ENCODE results near the gene SH3PXD2A.

The SH3PXD2A gene

DNA sequence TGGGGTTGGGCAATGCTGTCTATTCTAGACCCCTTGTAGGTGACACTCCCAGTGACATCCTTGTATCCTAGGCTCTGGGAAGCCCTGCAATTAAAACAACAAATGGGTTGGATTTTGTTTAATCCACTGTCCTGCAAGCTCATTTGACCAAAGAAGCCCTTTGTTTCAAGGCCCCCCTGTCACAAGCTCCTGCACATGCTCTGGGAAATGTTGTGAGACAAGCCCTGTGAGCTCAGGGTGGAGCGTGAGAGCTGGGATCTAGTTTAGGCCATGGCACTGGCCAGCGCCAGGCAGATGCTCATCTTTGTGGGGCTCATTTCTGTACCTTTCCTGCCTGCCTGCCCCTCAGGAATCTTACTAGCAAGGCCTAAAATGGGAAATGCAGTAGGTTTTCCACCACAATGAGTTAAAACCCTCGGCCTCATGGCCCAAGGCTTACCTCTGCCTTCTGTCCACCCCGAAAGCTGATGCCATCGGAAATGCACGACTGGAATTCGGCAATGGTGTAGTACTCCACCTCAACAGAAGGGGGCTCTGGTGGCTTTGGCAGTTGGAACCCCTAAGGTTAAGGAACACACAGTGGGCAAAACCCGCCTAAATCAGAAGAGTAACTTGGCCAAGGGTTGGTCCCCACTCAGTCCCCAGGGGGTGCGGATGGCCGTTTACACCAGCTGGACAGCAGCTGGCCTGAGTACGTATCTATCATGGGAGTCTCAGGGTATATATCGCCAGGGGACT lies 249.8 kb downstream of the SH3PXD2A start:
- H3K36me3 ChIP-seq, result no peaks in the 10 kb centered on the region
- H3K9me3 ChIP-seq, result no peaks in the 10 kb centered on the region
- TF ChIP-seq, protein P1, sequence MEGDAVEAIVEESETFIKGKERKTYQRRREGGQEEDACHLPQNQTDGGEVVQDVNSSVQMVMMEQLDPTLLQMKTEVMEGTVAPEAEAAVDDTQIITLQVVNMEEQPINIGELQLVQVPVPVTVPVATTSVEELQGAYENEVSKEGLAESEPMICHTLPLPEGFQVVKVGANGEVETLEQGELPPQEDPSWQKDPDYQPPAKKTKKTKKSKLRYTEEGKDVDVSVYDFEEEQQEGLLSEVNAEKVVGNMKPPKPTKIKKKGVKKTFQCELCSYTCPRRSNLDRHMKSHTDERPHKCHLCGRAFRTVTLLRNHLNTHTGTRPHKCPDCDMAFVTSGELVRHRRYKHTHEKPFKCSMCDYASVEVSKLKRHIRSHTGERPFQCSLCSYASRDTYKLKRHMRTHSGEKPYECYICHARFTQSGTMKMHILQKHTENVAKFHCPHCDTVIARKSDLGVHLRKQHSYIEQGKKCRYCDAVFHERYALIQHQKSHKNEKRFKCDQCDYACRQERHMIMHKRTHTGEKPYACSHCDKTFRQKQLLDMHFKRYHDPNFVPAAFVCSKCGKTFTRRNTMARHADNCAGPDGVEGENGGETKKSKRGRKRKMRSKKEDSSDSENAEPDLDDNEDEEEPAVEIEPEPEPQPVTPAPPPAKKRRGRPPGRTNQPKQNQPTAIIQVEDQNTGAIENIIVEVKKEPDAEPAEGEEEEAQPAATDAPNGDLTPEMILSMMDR (IDR thresholded peaks at IDR 0.05), result peak; percentile 18
- no peak overlapping the region for H3K4me3 ChIP-seq (ENCODE audit: low read depth in 1 of 2, low read length in 1 of 2)
- no peaks in the 10 kb centered on the region for H3K27me3 ChIP-seq
- no peaks in the 10 kb centered on the region for H3K4me1 ChIP-seq (ENCODE audit: control insufficient read depth in 1 of 2, insufficient read depth in 1 of 2, low read depth in 1 of 2, low read length in 1 of 2)
- no peak overlapping the region for H3K27ac ChIP-seq

DNA sequence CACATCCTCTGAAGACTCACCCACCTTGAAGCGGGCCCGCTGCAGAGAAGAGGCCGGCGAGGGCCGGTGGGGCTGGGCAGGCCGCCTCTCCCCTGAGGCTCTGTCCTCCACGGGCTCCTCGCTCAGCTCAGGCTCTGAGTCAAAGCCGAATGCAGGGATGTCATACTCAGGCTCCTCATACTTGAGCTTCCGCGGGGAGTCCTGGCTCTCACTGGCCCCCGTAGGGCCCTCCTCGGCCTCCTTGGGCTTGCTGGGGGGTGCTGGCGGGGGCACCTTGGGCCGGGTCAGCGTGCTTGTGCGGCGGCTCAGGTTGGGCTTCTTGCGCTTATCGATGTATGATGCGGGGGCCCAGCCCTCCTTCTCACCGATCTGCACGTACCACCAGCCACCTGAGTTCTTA lies 252.0 kb downstream of the SH3PXD2A start:
- no peaks in the 10 kb centered on the region for H3K9me3 ChIP-seq
- TF ChIP-seq, protein P1 (IDR thresholded peaks at IDR 0.05), result no peak
- no peaks in the 10 kb centered on the region for H3K4me1 ChIP-seq (ENCODE audit: control insufficient read depth in 1 of 2, insufficient read depth in 1 of 2, low read depth in 1 of 2, low read length in 1 of 2)
- H3K36me3 ChIP-seq, result no peaks in the 10 kb centered on the region
- H3K27me3 ChIP-seq, result no peaks in the 10 kb centered on the region
- no peak overlapping the region for H3K4me3 ChIP-seq (ENCODE audit: low read depth in 1 of 2, low read length in 1 of 2)
- no peak overlapping the region for H3K27ac ChIP-seq

DNA sequence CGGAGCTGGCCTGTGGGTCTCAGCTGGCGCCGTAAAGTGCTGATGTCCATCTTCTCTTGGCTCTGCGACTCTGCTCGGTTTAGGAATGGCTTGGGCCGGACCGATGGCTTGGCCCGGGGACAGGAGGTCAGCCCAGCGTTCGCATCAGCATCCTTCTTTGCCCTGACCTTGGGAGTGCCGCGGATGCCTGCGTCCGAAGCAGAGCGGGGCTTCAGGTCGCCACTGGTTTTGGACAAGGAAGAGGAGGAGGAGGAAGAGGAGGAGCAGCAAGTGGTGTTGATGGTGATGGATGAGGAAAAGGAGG lies 252.6 kb downstream of the SH3PXD2A start:
- no peak overlapping the region for H3K27ac ChIP-seq
- TF ChIP-seq, protein P1 (IDR thresholded peaks at IDR 0.05), result no peak
- no peaks in the 10 kb centered on the region for H3K9me3 ChIP-seq
- H3K36me3 ChIP-seq, result no peaks in the 10 kb centered on the region
- H3K4me3 ChIP-seq (ENCODE audit: low read depth in 1 of 2, low read length in 1 of 2), result no peak overlapping the region
- H3K4me1 ChIP-seq (ENCODE audit: control insufficient read depth in 1 of 2, insufficient read depth in 1 of 2, low read depth in 1 of 2, low read length in 1 of 2), result no peaks in the 10 kb centered on the region
- H3K27me3 ChIP-seq, result no peaks in the 10 kb centered on the region

DNA sequence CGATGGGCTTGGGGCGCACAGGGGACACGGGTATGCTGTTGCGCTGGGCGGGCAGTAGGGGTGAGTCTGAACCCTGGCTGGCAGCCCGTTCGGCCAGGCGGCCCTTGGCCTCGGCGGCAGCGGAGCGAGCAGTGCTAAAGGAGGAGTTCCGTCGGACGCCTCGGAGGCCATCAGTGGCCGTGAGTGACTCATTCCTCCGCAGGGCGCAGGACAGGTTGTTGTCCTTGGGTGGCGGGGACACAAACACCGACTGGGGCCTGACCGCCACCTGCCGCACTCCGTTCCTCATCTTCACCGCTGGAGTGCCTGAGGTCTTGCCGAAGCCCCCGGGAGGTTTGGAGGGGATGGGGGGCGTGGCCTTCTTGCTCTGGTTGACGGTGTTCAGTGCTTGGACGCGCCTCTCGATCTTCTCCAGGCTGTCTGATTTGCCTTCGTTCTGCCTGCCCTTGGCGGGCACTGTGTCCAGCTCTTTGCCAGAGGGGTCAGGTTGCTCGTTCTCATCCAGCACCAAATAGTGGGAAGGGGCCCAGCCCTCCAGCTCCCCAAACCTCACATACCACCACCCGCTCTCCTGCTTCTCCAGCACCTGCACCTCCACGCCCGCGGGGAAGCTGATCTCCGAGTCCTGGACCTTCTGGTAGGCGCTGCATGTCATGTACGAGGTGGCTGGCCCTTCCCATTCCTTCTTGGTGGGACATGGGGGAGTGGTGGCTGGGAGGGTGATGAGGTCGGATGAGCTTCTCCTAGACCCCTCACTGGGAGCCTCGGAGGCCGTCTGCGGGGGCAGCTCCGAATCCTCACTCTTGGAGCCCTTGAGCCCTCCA lies 253.1 kb downstream of the SH3PXD2A start:
- Histone ChIP-seq H3K9me3 (no peaks in the 10 kb centered on the region), H3K4me3 (ENCODE audit: low read depth in 1 of 2, low read length in 1 of 2) (no peak overlapping the region), H3K27ac (no peak overlapping the region), H3K27me3 (no peaks in the 10 kb centered on the region), H3K4me1 (ENCODE audit: control insufficient read depth in 1 of 2, insufficient read depth in 1 of 2, low read depth in 1 of 2, low read length in 1 of 2) (no peaks in the 10 kb centered on the region), H3K36me3 (no peaks in the 10 kb centered on the region)
- TF ChIP-seq, protein P1 (IDR thresholded peaks at IDR 0.05), result no peak

DNA sequence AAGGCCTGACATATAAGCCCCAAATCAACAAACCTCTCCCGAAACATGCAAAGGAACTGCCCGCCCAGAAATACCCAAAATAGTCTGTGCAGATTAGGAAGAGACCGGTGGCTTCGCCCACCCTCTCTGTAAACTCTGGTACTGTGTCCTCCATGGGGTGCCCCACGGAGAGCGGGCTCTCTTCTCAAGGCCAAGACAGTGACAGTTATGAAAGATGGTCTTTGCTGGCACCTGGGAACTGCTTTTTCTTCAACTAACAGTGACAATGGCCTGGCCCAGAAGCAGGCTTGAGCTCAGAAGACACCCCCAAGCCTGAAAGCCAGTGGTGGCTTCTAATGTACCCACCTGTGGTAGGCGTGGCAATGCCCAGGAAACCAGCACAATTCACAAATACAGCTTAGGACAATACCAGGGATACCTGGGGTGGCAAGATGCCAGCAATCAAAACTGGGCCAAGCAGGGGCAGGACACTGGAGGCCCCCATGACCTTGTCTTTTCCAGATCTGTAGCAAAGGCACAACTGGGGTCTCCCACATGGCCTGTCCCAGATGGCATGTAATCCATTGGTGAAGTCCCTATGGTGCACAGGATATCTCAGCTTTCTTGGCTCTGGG lies 254.3 kb downstream of the SH3PXD2A start:
- H3K27ac ChIP-seq, result no peak overlapping the region
- H3K27me3 ChIP-seq, result no peaks in the 10 kb centered on the region
- no peaks in the 10 kb centered on the region for H3K4me1 ChIP-seq (ENCODE audit: control insufficient read depth in 1 of 2, insufficient read depth in 1 of 2, low read depth in 1 of 2, low read length in 1 of 2)
- TF ChIP-seq, protein P1 (IDR thresholded peaks at IDR 0.05), result no peak
- H3K36me3 ChIP-seq, result no peaks in the 10 kb centered on the region
- H3K9me3 ChIP-seq, result no peaks in the 10 kb centered on the region
- H3K4me3 ChIP-seq (ENCODE audit: low read depth in 1 of 2, low read length in 1 of 2), result no peak overlapping the region

All from neutrophil (primary cell).